ENCODE data around the gene KIZ. TPM values are rescaled to one million over a fixed set of nuclear protein-coding genes. Genes with fewer than 3 reads are reported as not detected.
"Not testable (repeated sequence)": the region's sequence is repeated elsewhere in the genome, so short reads cannot be mapped to it uniquely, and the experiment has no call there.

KIZ gene
- total RNA-seq, 1 experiment from 2014 or later: 8.4 TPM

DNA sequence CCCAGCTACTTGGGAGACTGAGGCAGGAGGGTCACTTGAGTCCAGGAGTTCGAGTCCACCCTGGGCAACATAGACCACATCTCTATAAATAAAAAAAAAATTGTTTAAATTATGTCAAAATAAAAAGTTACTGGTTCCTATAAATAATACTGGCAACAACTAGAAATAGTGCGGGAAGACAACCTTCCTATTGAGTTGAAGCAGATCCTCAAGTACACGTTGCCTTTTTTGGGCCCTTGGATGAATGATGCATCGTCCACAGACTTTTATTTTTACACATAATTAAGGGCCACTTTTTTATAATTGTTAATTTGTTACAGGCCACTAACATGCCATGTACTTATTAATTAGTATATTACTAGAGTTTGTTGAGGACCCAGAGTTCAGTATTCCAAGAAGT, 31.1 kb downstream of the KIZ start:
- in situ Hi-C loops (cut with HindIII; ENCODE audit: low pct_unique_long_range_greater_than_20kb, low sequenced_read_pairs): no loop called here
- DNase-seq (ENCODE audit: low read depth): no peak

DNA sequence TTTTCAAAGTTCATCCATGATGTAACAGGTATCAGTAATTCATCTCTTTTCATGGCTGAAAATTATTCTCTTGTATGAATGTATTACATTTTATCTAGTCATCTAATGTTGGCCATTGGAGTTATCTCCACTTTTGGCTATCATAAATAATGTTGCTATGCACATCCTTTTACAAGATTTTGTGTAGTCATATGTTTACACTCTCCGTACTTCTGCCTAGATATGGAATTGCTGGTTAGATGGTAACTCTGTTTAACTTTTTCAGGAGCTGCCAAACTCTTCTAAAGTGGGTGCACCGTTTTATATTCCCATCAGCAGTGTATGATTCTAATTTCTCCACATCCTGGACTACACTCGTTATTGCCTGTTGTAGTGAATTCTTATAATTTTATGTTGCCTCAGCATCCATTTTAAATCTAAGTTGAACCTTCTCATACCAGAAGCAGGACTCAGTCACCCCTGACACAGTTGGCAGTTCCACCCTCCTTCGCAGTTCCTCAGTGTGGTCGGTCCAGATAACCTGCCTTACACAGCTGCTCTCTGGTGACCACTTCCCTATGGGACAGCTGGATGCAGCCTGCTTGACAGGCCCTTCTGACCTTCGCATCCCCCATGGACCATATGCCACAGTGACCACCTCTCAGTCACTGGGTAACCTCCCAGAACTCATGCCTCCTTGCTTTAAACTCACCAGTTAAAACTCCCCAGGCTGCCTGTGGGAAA, 33.9 kb downstream of the KIZ start:
- no peak for DNase-seq (ENCODE audit: low read depth)
- in situ Hi-C loops (cut with HindIII; ENCODE audit: low pct_unique_long_range_greater_than_20kb, low sequenced_read_pairs): no loop called here

DNA sequence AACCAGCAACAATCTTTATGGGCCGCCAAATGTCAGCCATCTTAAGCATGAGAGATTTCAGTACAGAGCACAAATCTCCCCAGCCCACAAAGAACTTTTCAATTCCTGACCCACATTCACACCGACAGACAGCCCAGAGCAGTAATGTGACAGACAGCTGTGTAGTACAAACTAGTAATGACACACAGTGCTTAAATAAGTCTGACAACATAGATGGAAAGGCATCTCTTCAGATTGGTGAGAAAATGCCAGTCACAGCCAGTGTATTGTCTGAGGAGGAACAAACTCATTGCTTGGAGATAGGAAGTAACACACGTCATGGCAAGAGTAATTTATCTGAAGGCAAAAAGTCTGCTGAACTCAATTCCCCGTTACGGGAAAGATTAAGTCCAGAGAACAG, 36.0 kb downstream of the KIZ start:
- DNase-seq (ENCODE audit: low read depth): no peak
- in situ Hi-C loops (cut with HindIII; ENCODE audit: low pct_unique_long_range_greater_than_20kb, low sequenced_read_pairs): no loop called here

DNA sequence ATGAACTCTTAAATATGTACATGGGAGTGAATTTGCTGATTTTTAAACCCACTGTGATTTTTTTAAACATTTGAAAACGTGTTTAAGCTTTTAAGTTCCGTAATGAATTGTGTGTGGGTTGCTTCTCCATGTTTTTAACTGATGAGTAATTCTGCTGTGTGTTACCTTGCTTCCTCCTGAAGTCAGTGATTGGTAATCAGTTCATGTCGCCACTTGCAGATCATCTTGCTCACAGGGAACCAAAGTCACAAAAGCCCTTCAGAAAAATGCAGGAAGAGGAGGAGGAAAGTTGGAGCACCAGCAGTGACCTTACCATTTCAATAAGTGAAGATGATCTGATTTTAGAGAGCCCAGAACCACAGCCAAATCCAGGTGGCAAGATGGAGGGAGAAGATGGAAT, 36.7 kb downstream of the KIZ start:
- DNase-seq (ENCODE audit: low read depth): no peak
- in situ Hi-C loops (cut with HindIII; ENCODE audit: low pct_unique_long_range_greater_than_20kb, low sequenced_read_pairs): no loop called here

DNA sequence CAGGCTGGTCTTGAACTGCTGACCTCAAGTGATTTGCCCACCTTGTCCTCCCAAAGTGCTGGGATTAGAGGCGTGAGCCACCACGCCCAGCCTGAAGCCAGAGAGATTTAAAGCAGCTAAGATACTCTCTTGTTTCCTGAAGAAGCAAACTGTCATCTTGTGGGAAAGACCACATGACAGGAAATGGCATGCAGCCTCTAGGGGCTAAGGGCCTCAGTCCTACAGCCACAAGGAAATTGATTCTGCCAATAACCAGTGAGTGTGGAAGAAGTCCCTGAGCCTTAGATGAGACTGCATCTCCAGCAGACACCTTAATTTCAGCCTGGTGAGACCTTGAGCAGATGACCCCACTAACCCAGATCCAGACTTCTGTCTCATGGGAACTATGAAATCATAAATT, 40.9 kb downstream of the KIZ start:
- in situ Hi-C loops (cut with HindIII; ENCODE audit: low pct_unique_long_range_greater_than_20kb, low sequenced_read_pairs): no loop called here
- no peak for DNase-seq (ENCODE audit: low read depth)

DNA sequence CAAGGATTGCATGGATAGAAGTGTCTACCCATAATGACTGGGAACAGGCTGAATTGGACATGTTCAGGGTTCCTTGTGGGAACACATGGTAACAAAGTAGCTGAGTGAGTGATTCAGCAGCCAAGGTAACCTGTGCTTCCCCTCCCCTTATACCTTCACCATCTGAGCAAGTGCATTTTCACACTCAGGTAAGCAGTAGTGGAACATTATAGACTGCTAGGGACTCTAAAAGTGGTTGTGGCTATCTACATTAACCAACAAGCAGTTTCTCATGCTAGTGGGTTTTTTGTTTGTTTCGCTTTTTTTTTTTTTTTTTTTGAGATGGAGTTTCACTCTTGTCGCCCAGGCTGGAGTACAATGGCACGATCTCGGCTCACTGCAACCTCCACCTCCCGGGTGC, 41.4 kb downstream of the KIZ start:
- in situ Hi-C loops (cut with HindIII; ENCODE audit: low pct_unique_long_range_greater_than_20kb, low sequenced_read_pairs): no loop called here
- no peak for DNase-seq (ENCODE audit: low read depth)

DNA sequence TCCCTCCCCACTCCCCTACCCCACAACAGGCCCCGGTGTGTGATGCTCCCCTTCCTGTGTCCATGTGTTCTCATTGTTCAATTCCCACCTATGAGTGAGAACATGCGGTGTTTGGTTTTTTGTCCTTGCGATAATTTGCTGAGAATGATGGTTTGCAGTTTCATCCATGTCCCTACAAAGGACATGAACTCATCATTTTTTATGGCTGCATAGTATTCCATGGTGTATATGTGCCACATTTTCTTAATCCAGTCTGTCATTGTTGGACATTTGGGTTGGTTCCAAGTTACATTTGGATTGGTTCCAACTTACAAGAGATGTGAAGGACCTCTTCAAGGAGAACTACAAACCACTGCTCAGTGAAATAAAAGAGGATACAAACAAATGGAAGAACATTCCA, 42.2 kb downstream of the KIZ start:
- in situ Hi-C loops (cut with HindIII; ENCODE audit: low pct_unique_long_range_greater_than_20kb, low sequenced_read_pairs); DNase-seq (ENCODE audit: low read depth): not testable (repeated sequence)

DNA sequence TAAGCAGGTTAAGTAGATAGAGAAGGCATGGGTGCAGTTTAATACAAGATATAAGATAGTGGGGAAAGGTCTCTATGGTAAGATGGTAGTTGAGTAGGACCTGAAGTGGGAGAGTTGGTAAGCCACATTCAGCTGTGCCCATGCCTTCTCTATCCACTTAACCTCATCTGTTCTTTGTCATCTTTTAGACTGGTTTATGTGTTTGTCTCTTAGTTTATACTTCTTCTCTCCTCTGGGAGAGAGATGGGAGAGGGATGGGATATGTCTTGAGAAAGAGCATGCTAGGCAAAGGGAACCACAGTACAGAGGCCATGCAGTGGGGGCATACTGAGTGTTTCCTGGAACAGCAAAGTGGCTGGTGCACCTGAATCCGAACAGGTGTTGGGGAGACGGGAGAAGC, 46.7 kb downstream of the KIZ start:
- in situ Hi-C loops (cut with HindIII; ENCODE audit: low pct_unique_long_range_greater_than_20kb, low sequenced_read_pairs): no loop called here
- no peak for DNase-seq (ENCODE audit: low read depth)

DNA sequence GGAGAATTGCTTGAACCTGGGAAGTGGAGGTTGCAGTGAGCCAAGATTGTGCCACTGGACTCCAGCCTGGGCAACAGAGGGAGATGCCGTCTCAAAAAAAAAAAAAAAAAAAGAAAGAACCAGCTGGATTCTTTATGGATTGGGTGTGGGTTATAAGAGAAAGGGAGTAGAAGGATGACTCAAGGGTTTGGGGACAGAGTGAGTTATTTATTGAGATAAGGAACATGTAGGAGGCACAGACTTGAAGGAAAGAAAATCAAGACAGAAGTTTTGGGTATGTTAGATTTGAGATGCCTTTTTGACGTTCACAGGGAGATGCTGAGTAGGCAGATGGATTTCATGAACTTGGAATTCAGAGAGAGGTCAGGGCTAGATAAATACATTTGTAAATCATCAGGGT, 47.6 kb downstream of the KIZ start:
- in situ Hi-C loops (cut with HindIII; ENCODE audit: low pct_unique_long_range_greater_than_20kb, low sequenced_read_pairs): no loop called here
- DNase-seq (ENCODE audit: low read depth): no peak

DNA sequence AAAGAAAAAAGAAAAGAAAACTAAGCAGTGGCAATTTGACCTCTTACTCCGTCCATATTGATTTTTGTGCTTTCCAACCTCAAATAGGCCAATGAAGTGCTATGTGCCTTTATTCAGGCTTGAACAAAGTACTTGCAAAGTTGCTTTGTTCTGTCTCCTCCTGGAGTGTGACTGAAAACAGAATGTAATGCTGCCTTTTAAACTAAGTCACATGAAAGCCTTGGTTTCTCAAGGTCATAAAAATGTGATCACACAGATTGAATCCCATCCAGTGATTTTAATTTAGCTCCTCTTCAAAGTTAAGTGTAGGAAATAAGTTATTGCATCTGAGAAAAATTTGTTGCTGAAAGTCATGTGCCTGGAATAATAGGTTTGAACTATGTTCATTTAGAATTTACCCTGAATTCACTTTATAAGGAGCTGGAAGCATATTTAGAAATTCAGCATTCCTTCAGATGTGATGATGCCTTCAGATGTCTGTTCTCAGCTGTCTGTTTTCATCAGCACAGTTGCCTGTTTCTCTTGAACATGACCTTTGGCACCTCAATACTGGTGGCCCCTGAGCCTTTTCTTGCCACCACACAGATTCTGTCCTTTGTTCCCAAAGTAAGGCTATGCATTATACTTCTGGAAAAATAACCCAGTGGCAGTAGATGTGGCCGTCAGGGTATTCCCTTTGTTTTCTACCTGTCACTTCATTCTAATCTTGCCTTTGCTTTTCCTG, 48.8 kb downstream of the KIZ start:
- no peak for DNase-seq (ENCODE audit: low read depth)
- in situ Hi-C loops (cut with HindIII; ENCODE audit: low pct_unique_long_range_greater_than_20kb, low sequenced_read_pairs): no loop called here

DNA sequence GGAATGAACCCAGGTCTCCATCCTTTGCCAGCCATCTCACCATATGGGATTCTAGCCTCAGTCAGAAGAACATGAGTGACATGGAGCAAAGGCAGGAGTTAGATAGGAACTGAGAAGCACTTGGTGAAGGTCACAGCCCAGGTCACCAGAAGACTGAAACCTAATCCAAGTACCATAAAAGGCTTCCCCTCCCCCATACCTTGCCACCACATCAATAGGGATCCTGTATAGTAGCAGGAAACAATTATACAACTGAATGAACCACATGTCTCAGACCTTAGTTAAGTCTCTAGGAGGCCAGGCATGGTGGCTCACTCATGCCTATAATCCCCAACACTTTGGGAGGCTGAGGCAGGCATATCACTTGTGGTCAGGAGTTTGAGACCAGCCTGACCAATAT, 49.6 kb downstream of the KIZ start:
- no peak for DNase-seq (ENCODE audit: low read depth)
- in situ Hi-C loops (cut with HindIII; ENCODE audit: low pct_unique_long_range_greater_than_20kb, low sequenced_read_pairs): no loop called here

DNA sequence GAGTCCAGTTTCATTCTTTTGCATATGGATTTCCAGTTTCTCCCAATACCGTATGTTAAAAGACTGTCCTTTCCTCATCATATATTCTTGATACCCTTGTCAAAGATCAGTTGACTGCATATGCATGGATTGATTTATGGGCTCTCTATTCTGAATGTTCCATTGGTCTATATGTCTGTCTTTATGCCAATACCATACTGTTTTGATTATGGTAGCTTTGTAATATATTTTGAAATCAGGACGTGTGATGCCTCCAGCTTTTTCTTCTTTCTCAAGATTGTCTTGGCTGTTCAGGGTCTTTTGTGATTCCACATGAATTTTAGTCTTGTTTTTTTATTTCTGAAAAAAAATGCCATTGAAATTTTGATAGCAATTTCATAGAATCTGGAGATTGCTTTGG, 51.9 kb downstream of the KIZ start:
- DNase-seq (ENCODE audit: low read depth): no peak
- in situ Hi-C loops (cut with HindIII; ENCODE audit: low pct_unique_long_range_greater_than_20kb, low sequenced_read_pairs): no loop called here

DNA sequence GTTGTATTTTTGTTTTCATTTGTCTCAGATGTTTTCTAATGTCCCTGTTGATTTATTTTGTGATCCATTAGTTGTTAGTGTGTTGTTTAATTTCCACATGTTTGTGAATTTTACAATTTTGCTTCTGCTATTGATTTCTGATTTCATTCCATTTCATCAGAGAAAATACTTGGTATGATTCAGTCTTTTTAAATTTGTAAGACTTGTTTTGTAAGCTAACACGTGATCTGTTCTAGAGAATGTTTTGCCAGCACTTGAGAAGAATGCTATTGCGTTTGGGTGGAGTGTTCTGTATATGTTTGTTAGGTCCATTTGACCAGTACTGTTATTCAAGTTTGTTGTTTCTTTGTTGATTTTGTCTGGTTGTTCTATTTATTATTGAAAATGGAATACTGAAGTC, 53.9 kb downstream of the KIZ start:
- no peak for DNase-seq (ENCODE audit: low read depth)
- in situ Hi-C loops (cut with HindIII; ENCODE audit: low pct_unique_long_range_greater_than_20kb, low sequenced_read_pairs): no loop called here

DNA sequence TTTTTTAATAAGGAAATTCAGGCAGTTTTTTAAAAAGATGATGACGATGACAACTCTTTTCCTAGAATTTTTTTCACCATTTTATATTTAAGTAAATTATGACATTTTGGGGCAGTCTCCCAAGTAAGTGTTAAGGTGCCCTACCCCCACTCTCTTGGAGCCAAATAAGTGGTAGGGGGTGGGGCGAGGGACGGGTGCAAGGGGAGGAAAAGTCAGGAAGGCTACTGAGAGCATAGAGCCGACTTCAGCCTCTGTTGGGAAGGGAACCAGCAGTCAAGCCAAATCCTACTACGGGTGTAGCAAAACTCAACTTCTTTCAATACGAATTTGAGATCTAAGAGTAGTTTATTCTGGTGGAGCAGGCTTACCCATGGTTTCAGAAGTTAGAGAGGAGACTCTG, 54.4 kb downstream of the KIZ start:
- in situ Hi-C loops (cut with HindIII; ENCODE audit: low pct_unique_long_range_greater_than_20kb, low sequenced_read_pairs): no loop called here
- no peak for DNase-seq (ENCODE audit: low read depth)

DNA sequence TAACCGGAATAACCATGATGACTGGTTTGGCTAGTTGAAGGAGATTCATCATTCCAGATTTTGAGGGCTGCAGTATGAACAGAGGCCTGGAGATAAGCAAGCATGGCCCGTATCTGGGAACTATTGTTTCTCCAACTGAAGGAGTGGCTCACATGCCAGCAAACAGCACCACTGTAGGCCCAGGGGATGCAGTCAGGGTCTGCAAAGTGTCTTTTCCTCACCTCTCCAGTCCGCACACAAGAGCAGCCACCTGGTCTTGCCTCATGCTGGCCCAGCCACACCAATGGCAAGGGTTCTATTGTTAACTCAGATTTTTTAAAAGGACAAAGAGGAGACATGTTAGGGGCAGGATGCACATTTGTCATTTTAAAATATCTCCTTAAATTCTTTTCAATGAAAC, 55.1 kb downstream of the KIZ start:
- in situ Hi-C loops (cut with HindIII; ENCODE audit: low pct_unique_long_range_greater_than_20kb, low sequenced_read_pairs): no loop called here
- DNase-seq (ENCODE audit: low read depth): no peak

DNA sequence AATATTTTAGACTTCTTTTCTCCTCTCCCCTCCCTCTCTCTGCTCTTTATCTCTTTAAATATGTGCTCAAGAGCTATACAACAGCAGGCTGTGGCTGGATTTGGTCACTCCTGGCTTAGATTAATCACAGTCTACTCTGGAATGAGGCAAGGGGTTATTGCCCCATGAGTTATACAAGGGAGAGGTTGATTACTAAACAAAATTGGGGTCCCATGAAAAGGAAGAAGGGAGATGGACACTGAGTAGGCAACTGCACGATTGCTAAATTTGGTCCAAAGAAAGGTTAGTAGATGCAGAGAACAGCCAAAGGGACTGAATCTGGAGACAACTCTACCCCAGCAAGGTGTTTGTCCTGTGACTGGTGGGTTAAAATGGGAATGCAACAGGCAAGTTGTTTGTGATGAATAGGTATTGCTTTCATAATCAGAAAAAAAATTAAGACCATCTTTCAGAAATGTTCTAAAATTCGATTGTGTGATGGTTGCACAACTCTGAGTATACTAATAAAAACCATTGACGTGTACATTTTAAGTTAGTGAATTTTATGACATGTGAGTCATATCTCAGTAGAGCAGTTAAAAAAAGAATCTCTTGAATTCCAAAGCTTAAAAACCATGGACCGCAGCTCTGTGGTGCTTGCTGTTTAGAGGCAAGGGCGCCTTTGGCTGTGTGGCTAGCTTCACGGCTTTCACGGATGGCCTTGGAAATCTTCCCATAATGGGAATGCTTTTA, 57.1 kb downstream of the KIZ start:
- in situ Hi-C loops (cut with HindIII; ENCODE audit: low pct_unique_long_range_greater_than_20kb, low sequenced_read_pairs): no loop called here
- DNase-seq (ENCODE audit: low read depth): peak; percentile 11

DNA sequence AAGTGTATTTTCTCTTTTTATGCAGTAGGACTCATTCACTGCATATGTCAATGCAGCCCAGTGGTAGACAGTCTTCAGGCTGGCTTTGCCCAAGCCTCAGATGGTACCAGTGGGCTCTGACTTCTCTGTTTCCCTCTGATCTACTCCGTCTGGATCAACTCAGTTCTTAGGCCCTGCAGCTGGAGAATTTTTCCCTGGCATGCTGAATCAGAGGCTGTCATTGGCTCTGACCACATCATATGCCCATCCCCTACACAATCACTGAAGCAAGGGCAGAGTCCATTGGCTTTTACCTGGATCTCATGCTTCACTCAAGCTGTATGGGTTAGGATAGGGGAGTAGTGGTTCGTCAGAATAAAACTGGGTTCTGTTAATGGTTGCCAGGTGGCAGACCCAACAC, 57.8 kb downstream of the KIZ start:
- no peak for DNase-seq (ENCODE audit: low read depth)
- in situ Hi-C loops (cut with HindIII; ENCODE audit: low pct_unique_long_range_greater_than_20kb, low sequenced_read_pairs): no loop called here

DNA sequence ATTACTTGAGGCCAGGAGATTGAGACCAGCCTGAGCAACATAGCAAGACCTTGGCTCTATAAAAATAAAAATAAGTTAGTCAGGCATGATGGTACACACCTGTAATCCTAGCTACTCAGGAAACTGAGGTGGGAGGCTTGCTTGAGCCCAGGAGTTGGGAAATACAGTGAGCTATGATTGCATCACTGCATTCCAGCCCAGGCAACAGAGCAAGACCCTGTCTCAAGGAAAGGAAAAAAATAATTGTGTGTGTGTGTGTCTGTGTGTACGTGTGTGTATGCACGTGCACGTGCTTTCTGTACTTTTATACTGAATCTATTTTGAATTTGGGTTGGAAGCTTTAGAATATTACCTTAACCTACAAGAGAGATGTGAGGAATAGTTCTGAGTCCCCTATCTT, 58.9 kb downstream of the KIZ start:
- in situ Hi-C loops (cut with HindIII; ENCODE audit: low pct_unique_long_range_greater_than_20kb, low sequenced_read_pairs): no loop called here
- DNase-seq (ENCODE audit: low read depth): no peak

DNA sequence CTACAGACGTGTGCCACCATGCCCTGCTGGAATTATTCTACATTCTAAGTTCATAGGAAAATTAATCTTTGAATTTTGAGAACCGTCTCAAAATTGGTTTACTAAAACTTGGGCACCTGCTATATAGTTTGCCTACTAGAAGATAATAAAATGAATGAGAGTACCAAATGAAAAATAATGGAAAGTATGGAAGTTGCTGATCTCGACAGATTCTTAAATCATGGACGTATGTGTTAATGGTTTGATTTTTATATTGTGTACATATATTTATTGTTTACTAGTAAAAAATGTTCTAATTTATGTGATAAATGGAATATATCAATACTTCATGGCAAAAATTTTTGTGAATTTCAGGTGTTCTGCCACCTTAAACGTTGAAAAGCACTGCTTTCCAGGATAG, 60.0 kb downstream of the KIZ start:
- in situ Hi-C loops (cut with HindIII; ENCODE audit: low pct_unique_long_range_greater_than_20kb, low sequenced_read_pairs): no loop called here
- no peak for DNase-seq (ENCODE audit: low read depth)
